Ishikawa (cell line): ENCODE measurements around the gene RIPOR2.

Source experiments
- CEBPB ChIP-seq: IDR thresholded peaks from 2 replicates; pipeline ENCODE4 v1.6.1; 2012
- EP300 ChIP-seq: IDR thresholded peaks from 2 replicates; pipeline ENCODE4 v1.6.1; 2012; ENCODE audit warnings: borderline replicate concordance
- MAX ChIP-seq: IDR thresholded peaks from 2 replicates; pipeline ENCODE4 v1.6.1; 2012
- RAD21 ChIP-seq: IDR thresholded peaks from 2 replicates; pipeline ENCODE4 v1.6.1; 2012; ENCODE audit warnings: low read depth
- TEAD4 ChIP-seq: IDR thresholded peaks from 2 replicates; pipeline ENCODE4 v1.6.1; 2012
- USF1 ChIP-seq: IDR thresholded peaks from 2 replicates; pipeline ENCODE4 v1.6.1; 2012
- YY1 ChIP-seq: IDR thresholded peaks from 2 replicates; pipeline ENCODE4 v1.6.1; 2012; ENCODE audit warnings: low read depth

GRCh38 chr6:24777227-24777626 is 158.5 kb downstream of the RIPOR2 start:
- TF ChIP-seq YY1 (no peak), CEBPB (no peak), EP300 (no peak), MAX (no peak), USF1 (no peak), TEAD4 (no peak), RAD21 (no peak)
